ENCODE data around the gene GALNT4.

GRCh38 chr12:89568484-89568883 is 43.9 kb upstream of the GALNT4 start:
- TF ChIP-seq, protein P1, sequence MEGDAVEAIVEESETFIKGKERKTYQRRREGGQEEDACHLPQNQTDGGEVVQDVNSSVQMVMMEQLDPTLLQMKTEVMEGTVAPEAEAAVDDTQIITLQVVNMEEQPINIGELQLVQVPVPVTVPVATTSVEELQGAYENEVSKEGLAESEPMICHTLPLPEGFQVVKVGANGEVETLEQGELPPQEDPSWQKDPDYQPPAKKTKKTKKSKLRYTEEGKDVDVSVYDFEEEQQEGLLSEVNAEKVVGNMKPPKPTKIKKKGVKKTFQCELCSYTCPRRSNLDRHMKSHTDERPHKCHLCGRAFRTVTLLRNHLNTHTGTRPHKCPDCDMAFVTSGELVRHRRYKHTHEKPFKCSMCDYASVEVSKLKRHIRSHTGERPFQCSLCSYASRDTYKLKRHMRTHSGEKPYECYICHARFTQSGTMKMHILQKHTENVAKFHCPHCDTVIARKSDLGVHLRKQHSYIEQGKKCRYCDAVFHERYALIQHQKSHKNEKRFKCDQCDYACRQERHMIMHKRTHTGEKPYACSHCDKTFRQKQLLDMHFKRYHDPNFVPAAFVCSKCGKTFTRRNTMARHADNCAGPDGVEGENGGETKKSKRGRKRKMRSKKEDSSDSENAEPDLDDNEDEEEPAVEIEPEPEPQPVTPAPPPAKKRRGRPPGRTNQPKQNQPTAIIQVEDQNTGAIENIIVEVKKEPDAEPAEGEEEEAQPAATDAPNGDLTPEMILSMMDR (IDR thresholded peaks at IDR 0.05; ENCODE audit: low read depth, low read length, poor library complexity, severe bottlenecking): no peak
- TF ChIP-seq EZH2phosphoT487 (IDR thresholded peaks at IDR 0.05; ENCODE audit: borderline replicate concordance, low read length): no peak
